SK-N-SH treated with all-trans-retinoic acid at 6 μM for 48 hours (cell line): Measurements from ENCODE around the gene CACNA2D2.

Experiments used
- ATAC-seq: fragments of 200-7000 bp; cut with Tn5 transposase; 3 replicates; pipeline ENCODE4 v1.9.1; 2020; ENCODE audit warnings: mild to moderate bottlenecking, moderate library complexity
- ARNTL ChIP-seq: fragments of 450-650 bp; formaldehyde crosslinking; IDR thresholded peaks from 2 replicates; pipeline ENCODE4 v1.5.0; 2020; ENCODE audit warnings: low read depth, mild to moderate bottlenecking, moderate library complexity, borderline replicate concordance
- BACH2 ChIP-seq: fragments of 250-450 bp; sonication (Bioruptor Pico); IDR thresholded peaks from 2 replicates; pipeline ENCODE4 v1.9.0; 2021; ENCODE audit warnings: mild to moderate bottlenecking, borderline replicate concordance
- CREB5 ChIP-seq: fragments of 250-450 bp; sonication (Bioruptor Pico); IDR thresholded peaks from 2 replicates; pipeline ENCODE4 v1.5.1; 2020; ENCODE audit warnings: low read depth, mild to moderate bottlenecking, moderate library complexity
- CSDC2 ChIP-seq: fragments of 250-450 bp; sonication (Bioruptor Pico); IDR thresholded peaks from 2 replicates; pipeline ENCODE4 v1.5.0; 2020; ENCODE audit warnings: mild to moderate bottlenecking, moderate library complexity
- ESRRG ChIP-seq: fragments of 250-450 bp; sonication (Bioruptor Pico); IDR thresholded peaks from 2 replicates; pipeline ENCODE4 v1.6.1; 2021; ENCODE audit warnings: mild to moderate bottlenecking
- ISL1 ChIP-seq: fragments of 250-450 bp; sonication (Bioruptor Pico); IDR thresholded peaks from 2 replicates; pipeline ENCODE4 v2.1.2; 2022; ENCODE audit warnings: mild to moderate bottlenecking, moderate library complexity
- PATZ1 ChIP-seq: fragments of 250-450 bp; sonication (Bioruptor Pico); IDR thresholded peaks from 2 replicates; pipeline ENCODE4 v1.8.0; 2020; ENCODE audit warnings: mild to moderate bottlenecking, moderate library complexity, borderline replicate concordance
- POU6F1 ChIP-seq: fragments of 250-450 bp; sonication (Bioruptor Pico); IDR thresholded peaks from 2 replicates; pipeline ENCODE4 v1.8.0; 2021; ENCODE audit warnings: low read depth, mild to moderate bottlenecking, moderate library complexity, borderline replicate concordance
- PPARA ChIP-seq: fragments of 250-450 bp; sonication (Bioruptor Pico); IDR thresholded peaks from 2 replicates; pipeline ENCODE4 v1.5.0; 2020; ENCODE audit warnings: mild to moderate bottlenecking, borderline replicate concordance
- RARB ChIP-seq: fragments of 250-450 bp; sonication (Bioruptor Pico); IDR thresholded peaks from 2 replicates; pipeline ENCODE4 v1.8.0; 2021; ENCODE audit warnings: mild to moderate bottlenecking, moderate library complexity
- SNAI2 ChIP-seq: fragments of 250-450 bp; sonication (Bioruptor Pico); IDR thresholded peaks from 2 replicates; pipeline ENCODE4 v1.5.0; 2020; ENCODE audit warnings: mild to moderate bottlenecking, moderate library complexity
- TCF4 ChIP-seq: fragments of 250-450 bp; sonication (Bioruptor Pico); IDR thresholded peaks from 2 replicates; pipeline ENCODE4 v1.8.0; 2021; ENCODE audit warnings: mild to moderate bottlenecking, moderate library complexity, borderline replicate concordance
- TSHZ2 ChIP-seq: fragments of 250-450 bp; sonication (Bioruptor Pico); IDR thresholded peaks from 2 replicates; pipeline ENCODE4 v1.5.0; 2020; ENCODE audit warnings: mild to moderate bottlenecking, moderate library complexity
- ZC3H10 ChIP-seq: fragments of 250-450 bp; sonication (Bioruptor Pico); IDR thresholded peaks from 2 replicates; pipeline ENCODE4 v1.5.1; 2021; ENCODE audit warnings: mild to moderate bottlenecking, moderate library complexity
- ZFP3 ChIP-seq: fragments of 250-450 bp; sonication (Bioruptor Pico); IDR thresholded peaks from 2 replicates; pipeline ENCODE4 v1.5.0; 2020; ENCODE audit warnings: mild to moderate bottlenecking, moderate library complexity
- ZFP30 ChIP-seq: fragments of 450-650 bp; formaldehyde crosslinking; IDR thresholded peaks from 2 replicates; pipeline ENCODE4 v1.5.0; 2022; ENCODE audit warnings: mild to moderate bottlenecking, moderate library complexity
- ZNF565 ChIP-seq: fragments of 450-650 bp; formaldehyde crosslinking; conservative IDR thresholded peaks from 2 replicates; pipeline ENCODE4 v1.5.0; 2020; ENCODE audit warnings: low read depth, mild to moderate bottlenecking, moderate library complexity
- ZNF70 ChIP-seq: fragments of 450-650 bp; formaldehyde crosslinking; IDR thresholded peaks from 2 replicates; pipeline ENCODE4 v1.5.0; 2020; ENCODE audit warnings: mild to moderate bottlenecking, moderate library complexity
- ZNF8 ChIP-seq: fragments of 450-650 bp; formaldehyde crosslinking; IDR thresholded peaks from 2 replicates; pipeline ENCODE4 v1.5.0; 2020; ENCODE audit warnings: mild to moderate bottlenecking, moderate library complexity

Gene CACNA2D2

GRCh38 chr3:50435371-50436113 is 67.9 kb downstream of the CACNA2D2 start:
- TF ChIP-seq SNAI2 (no peak), PATZ1 (no peak), ZFP30 (no peak), ZNF565 (CRISPR knock-in tag) (no peak), ESRRG (CRISPR knock-in tag) (no peak), ZNF8 (CRISPR knock-in tag) (no peak), RARB (no peak), CREB5 (CRISPR knock-in tag) (no peak), POU6F1 (no peak), PPARA (CRISPR knock-in tag) (no peak)
- peak; percentile 2 for ATAC-seq

- TF ChIP-seq CREB5 (CRISPR knock-in tag) (no peak), ZC3H10 (CRISPR knock-in tag) (no peak), TCF4 (CRISPR knock-in tag) (no peak), BACH2 (no peak), CSDC2 (no peak), ZNF565 (CRISPR knock-in tag) (no peak), ZFP3 (CRISPR knock-in tag) (no peak)
- TF ChIP-seq, all 23 proteins: peak for 0
- ATAC-seq, result no peak
These were observed 69.5 kb downstream of the CACNA2D2 start for GRCh38 chr3:50433954-50434353.

GRCh38 chr3:50430950-50431435 is 72.4 kb downstream of the CACNA2D2 start:
- TF ChIP-seq PATZ1 (peak; percentile 56; the same call in 1 of the 2 replicates), ESRRG (CRISPR knock-in tag) (no peak), ZNF70 (CRISPR knock-in tag) (0 out of 2 replicates have a peak, but pooled peaks have one; percentile 28), POU6F1 (no peak), TSHZ2 (CRISPR knock-in tag) (peak; percentile 47; the same call in 1 of the 2 replicates), TCF4 (CRISPR knock-in tag) (peak; percentile 93), ISL1 (peak; percentile 37; the same call in 1 of the 2 replicates), ZNF565 (CRISPR knock-in tag) (0 out of 2 replicates have a peak, but pooled peaks have one; percentile 33), CSDC2 (no peak), ARNTL (no peak)
- peak; percentile 73 for ATAC-seq
